ENCODE data around the gene IL1RN. TPM values are rescaled to one million over a fixed set of nuclear protein-coding genes. Genes with fewer than 3 reads are reported as not detected.

Gene IL1RN
- total and polyA plus RNA-seq, 2 of the 13 experiments (the other 11 are each of a cell fraction or from before 2014, with no cell fraction given): 21.2 to 101 TPM

DNA sequence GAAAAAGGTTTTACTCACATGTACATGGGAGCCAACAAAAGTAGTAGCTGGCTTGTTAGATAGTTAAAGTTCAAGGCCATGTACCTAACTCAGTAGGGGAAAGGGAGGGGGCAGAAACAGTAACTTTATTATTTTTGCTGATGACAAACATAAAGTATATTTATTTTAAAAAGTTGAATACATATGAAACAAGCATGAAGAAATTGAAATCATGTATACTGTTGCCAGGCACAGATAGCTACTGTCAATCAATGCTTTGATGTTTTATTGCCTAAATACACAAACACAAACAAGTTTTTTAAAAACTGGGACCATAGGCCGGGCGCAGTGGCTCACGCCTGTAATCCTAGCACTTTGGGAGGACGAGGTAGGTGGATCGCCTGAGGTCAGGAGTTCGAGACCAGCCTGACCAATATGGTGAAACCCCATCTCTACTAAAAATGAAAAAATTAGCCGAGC, 38.8 kb downstream of the IL1RN start (continued):
- TF ChIP-seq, protein P1, sequence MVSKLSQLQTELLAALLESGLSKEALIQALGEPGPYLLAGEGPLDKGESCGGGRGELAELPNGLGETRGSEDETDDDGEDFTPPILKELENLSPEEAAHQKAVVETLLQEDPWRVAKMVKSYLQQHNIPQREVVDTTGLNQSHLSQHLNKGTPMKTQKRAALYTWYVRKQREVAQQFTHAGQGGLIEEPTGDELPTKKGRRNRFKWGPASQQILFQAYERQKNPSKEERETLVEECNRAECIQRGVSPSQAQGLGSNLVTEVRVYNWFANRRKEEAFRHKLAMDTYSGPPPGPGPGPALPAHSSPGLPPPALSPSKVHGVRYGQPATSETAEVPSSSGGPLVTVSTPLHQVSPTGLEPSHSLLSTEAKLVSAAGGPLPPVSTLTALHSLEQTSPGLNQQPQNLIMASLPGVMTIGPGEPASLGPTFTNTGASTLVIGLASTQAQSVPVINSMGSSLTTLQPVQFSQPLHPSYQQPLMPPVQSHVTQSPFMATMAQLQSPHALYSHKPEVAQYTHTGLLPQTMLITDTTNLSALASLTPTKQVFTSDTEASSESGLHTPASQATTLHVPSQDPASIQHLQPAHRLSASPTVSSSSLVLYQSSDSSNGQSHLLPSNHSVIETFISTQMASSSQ (IDR thresholded peaks at IDR 0.05; ENCODE audit: low read depth): 0 out of 2 replicates have a peak, but pooled peaks have one; percentile 9
- TF ChIP-seq, protein P1 (CRISPR knock-in tag; IDR thresholded peaks at IDR 0.05; ENCODE audit: borderline replicate concordance): no peak
- TF ChIP-seq THYN1 (CRISPR knock-in tag; IDR thresholded peaks at IDR 0.05; ENCODE audit: borderline replicate concordance, low read depth): no peak
- TF ChIP-seq RARA (CRISPR knock-in tag; IDR thresholded peaks at IDR 0.05): peak; percentile 87
- TF ChIP-seq KDM6A (CRISPR knock-in tag; IDR thresholded peaks at IDR 0.05; ENCODE audit: low read depth): 0 out of 2 replicates have a peak, but pooled peaks have one; percentile 36
- TF ChIP-seq, protein P2, sequence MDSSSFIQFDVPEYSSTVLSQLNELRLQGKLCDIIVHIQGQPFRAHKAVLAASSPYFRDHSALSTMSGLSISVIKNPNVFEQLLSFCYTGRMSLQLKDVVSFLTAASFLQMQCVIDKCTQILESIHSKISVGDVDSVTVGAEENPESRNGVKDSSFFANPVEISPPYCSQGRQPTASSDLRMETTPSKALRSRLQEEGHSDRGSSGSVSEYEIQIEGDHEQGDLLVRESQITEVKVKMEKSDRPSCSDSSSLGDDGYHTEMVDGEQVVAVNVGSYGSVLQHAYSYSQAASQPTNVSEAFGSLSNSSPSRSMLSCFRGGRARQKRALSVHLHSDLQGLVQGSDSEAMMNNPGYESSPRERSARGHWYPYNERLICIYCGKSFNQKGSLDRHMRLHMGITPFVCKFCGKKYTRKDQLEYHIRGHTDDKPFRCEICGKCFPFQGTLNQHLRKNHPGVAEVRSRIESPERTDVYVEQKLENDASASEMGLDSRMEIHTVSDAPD (CRISPR knock-in tag; IDR thresholded peaks at IDR 0.05): 0 out of 2 replicates have a peak, but pooled peaks have one; percentile 17
- TF ChIP-seq, protein P3, sequence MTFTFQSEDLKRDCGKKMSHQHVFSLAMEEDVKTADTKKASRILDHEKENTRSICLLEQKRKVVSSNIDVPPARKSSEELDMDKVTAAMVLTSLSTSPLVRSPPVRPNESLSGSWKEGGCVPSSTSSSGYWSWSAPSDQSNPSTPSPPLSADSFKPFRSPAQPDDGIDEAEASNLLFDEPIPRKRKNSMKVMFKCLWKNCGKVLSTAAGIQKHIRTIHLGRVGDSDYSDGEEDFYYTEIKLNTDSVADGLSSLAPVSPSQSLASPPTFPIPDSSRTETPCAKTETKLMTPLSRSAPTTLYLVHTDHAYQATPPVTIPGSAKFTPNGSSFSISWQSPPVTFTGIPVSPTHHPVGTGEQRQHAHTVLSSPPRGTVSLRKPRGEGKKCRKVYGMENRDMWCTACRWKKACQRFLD (CRISPR knock-in tag; IDR thresholded peaks at IDR 0.05; ENCODE audit: borderline replicate concordance): no peak; the same call in 1 of the 2 replicates
- peak; percentile 24; the same call in 1 of the 2 replicates for TF ChIP-seq HOXA3 (CRISPR knock-in tag; IDR thresholded peaks at IDR 0.05)
- peak; percentile 9; the same call in 1 of the 2 replicates for TF ChIP-seq ZNF331 (CRISPR knock-in tag; IDR thresholded peaks at IDR 0.05)
- TF ChIP-seq, protein P4, sequence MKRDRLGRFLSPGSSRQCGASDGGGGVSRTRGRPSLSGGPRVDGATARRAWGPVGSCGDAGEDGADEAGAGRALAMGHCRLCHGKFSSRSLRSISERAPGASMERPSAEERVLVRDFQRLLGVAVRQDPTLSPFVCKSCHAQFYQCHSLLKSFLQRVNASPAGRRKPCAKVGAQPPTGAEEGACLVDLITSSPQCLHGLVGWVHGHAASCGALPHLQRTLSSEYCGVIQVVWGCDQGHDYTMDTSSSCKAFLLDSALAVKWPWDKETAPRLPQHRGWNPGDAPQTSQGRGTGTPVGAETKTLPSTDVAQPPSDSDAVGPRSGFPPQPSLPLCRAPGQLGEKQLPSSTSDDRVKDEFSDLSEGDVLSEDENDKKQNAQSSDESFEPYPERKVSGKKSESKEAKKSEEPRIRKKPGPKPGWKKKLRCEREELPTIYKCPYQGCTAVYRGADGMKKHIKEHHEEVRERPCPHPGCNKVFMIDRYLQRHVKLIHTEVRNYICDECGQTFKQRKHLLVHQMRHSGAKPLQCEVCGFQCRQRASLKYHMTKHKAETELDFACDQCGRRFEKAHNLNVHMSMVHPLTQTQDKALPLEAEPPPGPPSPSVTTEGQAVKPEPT (CRISPR knock-in tag; IDR thresholded peaks at IDR 0.05; ENCODE audit: low read depth): no peak
- TF ChIP-seq ZNF12 (CRISPR knock-in tag; IDR thresholded peaks at IDR 0.05): no peak
- TF ChIP-seq, protein P5, sequence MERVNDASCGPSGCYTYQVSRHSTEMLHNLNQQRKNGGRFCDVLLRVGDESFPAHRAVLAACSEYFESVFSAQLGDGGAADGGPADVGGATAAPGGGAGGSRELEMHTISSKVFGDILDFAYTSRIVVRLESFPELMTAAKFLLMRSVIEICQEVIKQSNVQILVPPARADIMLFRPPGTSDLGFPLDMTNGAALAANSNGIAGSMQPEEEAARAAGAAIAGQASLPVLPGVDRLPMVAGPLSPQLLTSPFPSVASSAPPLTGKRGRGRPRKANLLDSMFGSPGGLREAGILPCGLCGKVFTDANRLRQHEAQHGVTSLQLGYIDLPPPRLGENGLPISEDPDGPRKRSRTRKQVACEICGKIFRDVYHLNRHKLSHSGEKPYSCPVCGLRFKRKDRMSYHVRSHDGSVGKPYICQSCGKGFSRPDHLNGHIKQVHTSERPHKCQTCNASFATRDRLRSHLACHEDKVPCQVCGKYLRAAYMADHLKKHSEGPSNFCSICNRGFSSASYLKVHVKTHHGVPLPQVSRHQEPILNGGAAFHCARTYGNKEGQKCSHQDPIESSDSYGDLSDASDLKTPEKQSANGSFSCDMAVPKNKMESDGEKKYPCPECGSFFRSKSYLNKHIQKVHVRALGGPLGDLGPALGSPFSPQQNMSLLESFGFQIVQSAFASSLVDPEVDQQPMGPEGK (CRISPR knock-in tag; IDR thresholded peaks at IDR 0.05): peak; percentile 55; the same call in 1 of the 2 replicates
- no peak for TF ChIP-seq ZNF607 (CRISPR knock-in tag; IDR thresholded peaks at IDR 0.05; ENCODE audit: borderline replicate concordance)
- 0 out of 2 replicates have a peak, but pooled peaks have one; percentile 40 for TF ChIP-seq TCF7 (IDR thresholded peaks at IDR 0.05; ENCODE audit: low read depth)
- TF ChIP-seq YY1 (IDR thresholded peaks at IDR 0.05; ENCODE audit: insufficient read depth, insufficient replicate concordance, low read depth, low read length): no peak
- no peak for TF ChIP-seq ZBTB7B (CRISPR knock-in tag; IDR thresholded peaks at IDR 0.05)
- TF ChIP-seq, protein P6, sequence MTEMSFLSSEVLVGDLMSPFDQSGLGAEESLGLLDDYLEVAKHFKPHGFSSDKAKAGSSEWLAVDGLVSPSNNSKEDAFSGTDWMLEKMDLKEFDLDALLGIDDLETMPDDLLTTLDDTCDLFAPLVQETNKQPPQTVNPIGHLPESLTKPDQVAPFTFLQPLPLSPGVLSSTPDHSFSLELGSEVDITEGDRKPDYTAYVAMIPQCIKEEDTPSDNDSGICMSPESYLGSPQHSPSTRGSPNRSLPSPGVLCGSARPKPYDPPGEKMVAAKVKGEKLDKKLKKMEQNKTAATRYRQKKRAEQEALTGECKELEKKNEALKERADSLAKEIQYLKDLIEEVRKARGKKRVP (CRISPR knock-in tag; IDR thresholded peaks at IDR 0.05): peak in 1 of 2 experiments; percentile 51; a peak in 1 of 4 replicates
- no peak for TF ChIP-seq STAG1 (CRISPR knock-in tag; IDR thresholded peaks at IDR 0.05)
